HG03354 (cell line): ENCODE measurements around the gene SGTA.

Experiments used
- ATAC-seq: cut with Tn5 transposase; IDR thresholded peaks from one replicate; pipeline ENCODE4 v1.9.1; 2021; ENCODE audit warnings: mild to moderate bottlenecking; ENCODE audit not compliant: unreplicated experiment, poor library complexity, severe bottlenecking

The SGTA gene

GRCh38 chr19:2810141-2811091 is 27.3 kb upstream of the SGTA start:
- ATAC-seq = no peak

- no peak for ATAC-seq
These were observed 26.5 kb upstream of the SGTA start for GRCh38 chr19:2809387-2810140.

- ATAC-seq = no peak
These were observed 25.3 kb upstream of the SGTA start for GRCh38 chr19:2808129-2808941.

- ATAC-seq = no peak
These were observed 24.5 kb upstream of the SGTA start for GRCh38 chr19:2807379-2808128.

GRCh38 chr19:2806736-2807378 is 23.8 kb upstream of the SGTA start:
- ATAC-seq = no peak

- no peak for ATAC-seq
These were observed 23.0 kb upstream of the SGTA start for GRCh38 chr19:2805991-2806649.

- ATAC-seq = no peak
These were observed 22.3 kb upstream of the SGTA start for GRCh38 chr19:2805261-2805900.

GRCh38 chr19:2804156-2805004 is 21.3 kb upstream of the SGTA start:
- ATAC-seq = no peak

GRCh38 chr19:2803486-2804155 is 20.5 kb upstream of the SGTA start:
- ATAC-seq = no peak

- ATAC-seq = no peak
These were observed 19.8 kb upstream of the SGTA start for GRCh38 chr19:2802826-2803225.

- no peak for ATAC-seq
These were observed 17.4 kb upstream of the SGTA start for GRCh38 chr19:2800506-2800905.

GRCh38 chr19:2799273-2800020 is 16.4 kb upstream of the SGTA start:
- ATAC-seq = no peak

GRCh38 chr19:2798733-2799132 is 15.7 kb upstream of the SGTA start:
- ATAC-seq = no peak

- ATAC-seq = no peak
These were observed 15.1 kb upstream of the SGTA start for GRCh38 chr19:2798158-2798685.

GRCh38 chr19:2797280-2797679 is 14.2 kb upstream of the SGTA start:
- ATAC-seq = no peak
